Endodermal cell (in vitro differentiated cells): ENCODE data around the gene TPP1. TPM values are rescaled to one million over a fixed set of nuclear protein-coding genes. Genes with fewer than 3 reads are reported as not detected.
A peak's percentile ranks its signal among the peaks of the same experiment; 100 is the strongest.

Source experiments
- DNase-seq: peaks from one replicate; pipeline ENCODE4 v3.0.0-alpha.2; 2017
- H3K27ac ChIP-seq: 2 replicates; pipeline ENCODE4 v1.5.1; 2013; ENCODE audit warnings: mild to moderate bottlenecking, low read depth, low read length, moderate library complexity
- H3K27me3 ChIP-seq: 2 replicates; pipeline ENCODE4 v1.6.1; 2013; ENCODE audit warnings: mild to moderate bottlenecking, low read length, moderate library complexity; ENCODE audit not compliant: insufficient read depth, control insufficient read depth, poor library complexity, severe bottlenecking
- H3K36me3 ChIP-seq: 2 replicates; pipeline ENCODE4 v1.7.0; 2013; ENCODE audit warnings: mild to moderate bottlenecking, low read length, moderate library complexity; ENCODE audit not compliant: control insufficient read depth, insufficient read depth
- H3K4me1 ChIP-seq: one replicate; pipeline ENCODE4 v1.7.0; 2013; ENCODE audit warnings: low read length; ENCODE audit not compliant: control insufficient read depth, insufficient read depth
- H3K4me3 ChIP-seq: 2 replicates; pipeline ENCODE4 v1.5.1; 2013; ENCODE audit warnings: mild to moderate bottlenecking, low read length, moderate library complexity
- H3K9ac ChIP-seq: 2 replicates; pipeline ENCODE4 v1.6.1; 2013; ENCODE audit warnings: mild to moderate bottlenecking, low read length, moderate library complexity; ENCODE audit not compliant: poor library complexity, severe bottlenecking; ENCODE audit errors: extremely low read depth
- H3K9me3 ChIP-seq: 2 replicates; pipeline ENCODE4 v1.6.1; 2013; ENCODE audit warnings: mild to moderate bottlenecking, low read length, moderate library complexity; ENCODE audit not compliant: control insufficient read depth
- H3K27ac Mint-ChIP-seq: 2 replicates; pipeline ENCODE4 v1.8.0; 2020; ENCODE audit warnings: mixed read lengths
- H3K27me3 Mint-ChIP-seq: 2 replicates; pipeline ENCODE4 v1.8.0; 2021; ENCODE audit warnings: mild to moderate bottlenecking, mixed read lengths; ENCODE audit not compliant: insufficient read depth
- H3K36me3 Mint-ChIP-seq: 2 replicates; pipeline ENCODE4 v1.8.0; 2020; ENCODE audit warnings: low read depth, mixed read lengths
- H3K4me1 Mint-ChIP-seq: 2 replicates; pipeline ENCODE4 v1.8.0; 2020; ENCODE audit warnings: mixed read lengths
- H3K4me3 Mint-ChIP-seq: 2 replicates; pipeline ENCODE4 v1.8.0; 2020; ENCODE audit warnings: mild to moderate bottlenecking, moderate library complexity, mixed read lengths
- H3K9me3 Mint-ChIP-seq: 2 replicates; pipeline ENCODE4 v1.8.0; 2020; ENCODE audit warnings: mild to moderate bottlenecking, mixed read lengths
- WGBS, 2 experiments: methylation state at CpG; one replicate each; pipeline versions ENCODE4 v1.1.5 to v1.1.7; 2013; ENCODE audit warnings: missing lambda C conversion rate in 2 of 2, mixed read lengths in 1 of 2; ENCODE audit not compliant: insufficient coverage in 1 of 2, insufficient read length in 1 of 2; 5-methylcytosine and 5-hydroxymethylcytosine counted together
- total RNA-seq, 2 donors: library from RNA; stranded (reverse); fragmentation: NEBNext Ultra II Directional in 1 of 2; extraction: Animal tissue kit (Norgen Biotek cat#: 25700) in 1 of 2; gene quantifications; 2 replicates in 1 of 2; 3 replicates in 1 of 2; pipeline ENCODE4 v1.2.1, GENCODE V29; 2021
- TF ChIP-seq, protein P1 (sequence below): fragments of 200-600 bp; sonication (generic); conservative IDR thresholded peaks from 2 replicates; pipeline ENCODE4 v1.5.0; 2021; ENCODE audit warnings: antibody characterized with exemption, mild to moderate bottlenecking

Gene TPP1
- total RNA-seq, 2 donors from 2014 or later: 68.3 to 71.0 TPM

DNA sequence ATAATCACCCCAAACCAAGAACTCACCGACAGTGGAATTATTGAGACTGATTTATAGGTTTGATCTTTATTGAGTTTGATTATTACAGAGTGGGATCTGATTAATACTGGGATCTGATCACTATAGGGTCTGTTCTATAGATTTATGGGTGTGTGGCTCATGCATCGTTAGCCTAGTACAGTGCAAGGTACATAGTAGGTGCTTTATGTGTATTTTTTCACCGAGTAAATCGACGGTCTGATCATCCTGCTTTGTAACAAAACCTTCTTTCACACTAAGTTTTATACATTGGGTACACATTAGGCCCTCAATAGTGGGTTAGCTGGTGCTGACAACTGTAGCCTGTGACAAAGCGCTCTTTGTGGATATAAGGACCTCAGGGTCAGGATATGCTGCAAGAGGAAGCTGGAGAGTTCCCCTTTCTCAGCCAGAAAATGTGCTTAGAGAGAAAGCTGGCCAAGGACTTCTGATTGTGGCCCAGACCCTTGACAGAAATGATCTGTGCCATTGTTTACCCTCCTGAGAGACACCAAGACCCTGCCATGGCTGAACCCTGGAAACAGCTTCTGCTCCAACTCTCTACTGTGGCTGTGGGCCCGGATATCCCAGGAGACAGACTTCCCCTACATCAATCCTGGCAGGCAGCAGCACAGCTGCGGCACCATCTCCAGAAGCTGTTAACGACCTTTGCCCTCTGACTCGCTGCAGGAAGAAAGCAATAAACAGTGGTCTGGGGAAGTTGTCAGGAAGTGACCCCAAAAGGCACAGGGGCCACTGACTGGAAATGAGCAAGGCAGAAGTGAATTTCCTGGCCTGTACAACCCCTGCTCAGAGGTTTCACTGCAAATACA, 16.1 kb upstream of the TPP1 start:
- H3K4me3 Mint-ChIP-seq: no peak overlapping the region
- peaks cover 2% of the 10 kb centered on the region for H3K4me1 Mint-ChIP-seq
- Histone ChIP-seq H3K36me3 (peaks cover 47% of the 10 kb centered on the region), H3K27ac (peak overlapping the region; percentile 58), H3K9me3 (no peaks in the 10 kb centered on the region), H3K9ac (no peak overlapping the region), H3K27me3 (peaks cover 18% of the 10 kb centered on the region), H3K4me1 (no peaks in the 10 kb centered on the region), H3K4me3 (no peak overlapping the region)
- no peaks in the 10 kb centered on the region for H3K9me3 Mint-ChIP-seq
- WGBS, 2 experiments: 68 to 83% methylated on average over 5 to 10 of the region's 10 CpGs
- TF ChIP-seq, protein P1, sequence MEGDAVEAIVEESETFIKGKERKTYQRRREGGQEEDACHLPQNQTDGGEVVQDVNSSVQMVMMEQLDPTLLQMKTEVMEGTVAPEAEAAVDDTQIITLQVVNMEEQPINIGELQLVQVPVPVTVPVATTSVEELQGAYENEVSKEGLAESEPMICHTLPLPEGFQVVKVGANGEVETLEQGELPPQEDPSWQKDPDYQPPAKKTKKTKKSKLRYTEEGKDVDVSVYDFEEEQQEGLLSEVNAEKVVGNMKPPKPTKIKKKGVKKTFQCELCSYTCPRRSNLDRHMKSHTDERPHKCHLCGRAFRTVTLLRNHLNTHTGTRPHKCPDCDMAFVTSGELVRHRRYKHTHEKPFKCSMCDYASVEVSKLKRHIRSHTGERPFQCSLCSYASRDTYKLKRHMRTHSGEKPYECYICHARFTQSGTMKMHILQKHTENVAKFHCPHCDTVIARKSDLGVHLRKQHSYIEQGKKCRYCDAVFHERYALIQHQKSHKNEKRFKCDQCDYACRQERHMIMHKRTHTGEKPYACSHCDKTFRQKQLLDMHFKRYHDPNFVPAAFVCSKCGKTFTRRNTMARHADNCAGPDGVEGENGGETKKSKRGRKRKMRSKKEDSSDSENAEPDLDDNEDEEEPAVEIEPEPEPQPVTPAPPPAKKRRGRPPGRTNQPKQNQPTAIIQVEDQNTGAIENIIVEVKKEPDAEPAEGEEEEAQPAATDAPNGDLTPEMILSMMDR: no peak
- H3K27ac Mint-ChIP-seq: peak overlapping the region; percentile 23
- H3K36me3 Mint-ChIP-seq: peaks cover 18% of the 10 kb centered on the region
- DNase-seq: no peak
- peaks cover 20% of the 10 kb centered on the region for H3K27me3 Mint-ChIP-seq

DNA sequence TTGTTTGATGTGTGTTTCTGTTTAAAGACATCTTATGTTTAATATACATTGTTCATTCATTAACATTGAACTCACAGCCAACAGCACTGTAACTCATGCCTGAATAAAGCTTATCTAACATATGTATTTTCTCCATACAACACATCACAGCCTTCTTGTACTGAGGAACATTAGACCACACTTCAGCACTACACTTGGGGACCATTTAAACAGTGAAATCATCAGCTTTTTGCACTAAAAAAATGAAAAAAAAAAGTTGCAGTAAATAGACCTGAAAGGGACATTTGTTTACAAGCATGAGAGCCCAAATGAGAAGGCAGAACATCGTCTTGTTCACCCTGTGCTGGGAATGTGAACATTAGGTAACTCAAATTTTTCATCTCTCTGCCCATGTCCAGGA, 15.3 kb upstream of the TPP1 start:
- Mint-ChIP-seq H3K9me3 (no peaks in the 10 kb centered on the region), H3K4me1 (peaks cover 2% of the 10 kb centered on the region), H3K4me3 (no peak overlapping the region), H3K27ac (no peak overlapping the region), H3K27me3 (peaks cover 26% of the 10 kb centered on the region), H3K36me3 (peaks cover 20% of the 10 kb centered on the region)
- Histone ChIP-seq H3K9me3 (no peaks in the 10 kb centered on the region), H3K27ac (no peak overlapping the region), H3K4me1 (no peaks in the 10 kb centered on the region), H3K36me3 (peaks cover 45% of the 10 kb centered on the region), H3K4me3 (no peak overlapping the region), H3K9ac (no peak overlapping the region), H3K27me3 (peaks cover 25% of the 10 kb centered on the region)
- TF ChIP-seq, protein P1: no peak
- 89% methylated on average over 1 of the region's 1 CpG; no CpG with 5 or more reads in 1 of the 2 experiments for WGBS, 2 experiments
- DNase-seq: no peak

DNA sequence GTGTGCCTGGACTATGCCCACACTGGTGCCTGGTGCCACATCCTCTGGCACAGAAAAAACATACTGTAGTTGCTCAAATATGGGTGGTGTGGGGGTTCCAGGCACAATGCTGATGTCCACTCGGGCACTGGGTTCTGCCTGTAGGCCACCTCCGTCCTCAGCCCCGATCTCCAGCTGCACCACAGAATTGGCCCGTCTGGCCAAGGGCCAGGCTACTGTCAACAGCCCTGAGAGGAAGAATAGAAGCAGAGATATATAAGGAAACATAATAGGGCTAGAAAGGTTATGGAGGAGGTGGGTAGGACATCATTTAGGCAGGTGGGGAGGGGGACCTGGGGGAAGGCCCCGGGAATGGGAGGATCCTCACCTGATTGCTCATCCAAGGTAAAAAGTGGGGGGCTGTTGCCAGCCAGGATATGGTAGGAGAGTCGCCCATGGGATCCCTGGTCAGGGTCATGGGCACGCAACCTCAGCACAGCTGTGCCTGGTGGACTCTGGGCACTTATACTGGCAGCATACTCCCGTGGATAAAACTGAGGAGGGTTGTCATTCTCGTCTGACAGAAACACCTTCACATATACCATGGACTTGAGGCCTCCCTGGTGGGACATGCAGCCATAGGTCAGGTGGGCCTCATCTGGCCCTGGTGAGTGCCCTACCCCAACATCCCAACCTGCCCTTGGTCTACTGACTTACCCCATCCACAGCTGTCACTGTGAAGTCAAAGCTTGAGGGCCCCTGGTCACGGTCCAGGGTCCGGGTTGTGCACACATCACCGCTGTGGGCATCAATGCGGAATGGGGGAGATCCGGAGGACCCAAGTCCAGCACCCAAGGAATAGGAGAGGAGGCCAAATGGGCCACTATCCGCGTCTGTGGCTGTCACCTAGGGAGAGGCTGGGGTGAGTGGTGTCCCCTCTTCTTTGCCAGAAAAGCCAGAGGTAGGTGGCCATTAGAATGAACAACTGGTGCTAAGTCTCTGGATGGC, 14.5 kb upstream of the TPP1 start:
- WGBS, 2 experiments: 95 to 97% methylated on average over 12 to 16 of the region's 16 CpGs
- Mint-ChIP-seq H3K9me3 (no peaks in the 10 kb centered on the region), H3K27me3 (peaks cover 34% of the 10 kb centered on the region)

More for the DNA sequence above, 14.5 kb upstream of the TPP1 start:
- TF ChIP-seq, protein P1: no peak
- H3K27ac Mint-ChIP-seq: no peak overlapping the region
- H3K36me3 Mint-ChIP-seq: peaks cover 23% of the 10 kb centered on the region
- H3K27ac ChIP-seq: no peak overlapping the region
- peaks cover 29% of the 10 kb centered on the region for H3K27me3 ChIP-seq
- peaks cover 2% of the 10 kb centered on the region for H3K4me1 Mint-ChIP-seq
- peaks cover 47% of the 10 kb centered on the region for H3K36me3 ChIP-seq
- H3K4me3 Mint-ChIP-seq: no peak overlapping the region
- H3K4me3 ChIP-seq: no peak overlapping the region
- H3K9ac ChIP-seq: no peak overlapping the region
- no peaks in the 10 kb centered on the region for H3K9me3 ChIP-seq
- DNase-seq: no peak
- H3K4me1 ChIP-seq: no peaks in the 10 kb centered on the region
